Astrocyte (in vitro differentiated cells and primary cell): Measurements from ENCODE around the gene CABP1. TPM values are rescaled to one million over a fixed set of nuclear protein-coding genes. Genes with fewer than 3 reads are reported as not detected.

ENCODE experiments used
- DNase-seq: peaks from one replicate; pipeline ENCODE4 v3.0.0-alpha.2; 2010; ENCODE audit warnings: low read depth
- FAIRE-seq: peaks from 2 replicates; lab custom pipeline; 2011; peaks lifted over from hg19 to GRCh38; lab: Jason Lieb, UNC
- H2AFZ ChIP-seq: 2 replicates; pipeline ENCODE4 v1.6.0; 2012; ENCODE audit warnings: low read depth, low read length, inconsistent platforms
- H3K27ac ChIP-seq: 2 replicates; pipeline ENCODE4 v1.5.1; 2011; ENCODE audit warnings: low read depth, low read length, inconsistent platforms
- H3K27me3 ChIP-seq: 2 replicates; pipeline ENCODE4 v1.6.0; 2011; ENCODE audit warnings: low read length, inconsistent platforms; ENCODE audit not compliant: insufficient read depth
- H3K36me3 ChIP-seq: 2 replicates; pipeline ENCODE4 v1.5.1; 2011; ENCODE audit warnings: low read length, inconsistent platforms; ENCODE audit not compliant: insufficient read depth
- H3K4me1 ChIP-seq: 2 replicates; pipeline ENCODE4 v1.5.1; 2011; ENCODE audit warnings: low read length, inconsistent platforms; ENCODE audit not compliant: insufficient read depth
- H3K4me2 ChIP-seq: 2 replicates; pipeline ENCODE4 v1.6.0; 2012; ENCODE audit warnings: low read length, inconsistent platforms
- H3K4me3 ChIP-seq: 2 replicates; pipeline ENCODE4 v1.5.1; 2011; ENCODE audit warnings: low read depth, mild to moderate bottlenecking, low read length, inconsistent platforms; ENCODE audit not compliant: insufficient read depth
- H3K79me2 ChIP-seq: 2 replicates; pipeline ENCODE4 v1.6.0; 2012; ENCODE audit warnings: mild to moderate bottlenecking, low read length, inconsistent platforms; ENCODE audit not compliant: insufficient read depth
- H3K9ac ChIP-seq: 2 replicates; pipeline ENCODE4 v1.6.0; 2012; ENCODE audit warnings: mild to moderate bottlenecking, low read length, inconsistent platforms
- H3K9me3 ChIP-seq: 2 replicates; pipeline ENCODE4 v1.5.1; 2012; ENCODE audit warnings: low read depth, mild to moderate bottlenecking, low read length, inconsistent platforms; ENCODE audit not compliant: insufficient read depth
- H4K20me1 ChIP-seq: 2 replicates; pipeline ENCODE4 v1.6.0; 2012; ENCODE audit warnings: low read length, inconsistent platforms; ENCODE audit not compliant: insufficient read depth
- H3K27ac Mint-ChIP-seq: one replicate; pipeline ENCODE4 v1.8.0; 2021; ENCODE audit warnings: mild to moderate bottlenecking, mixed read lengths; ENCODE audit not compliant: unreplicated experiment
- H3K27me3 Mint-ChIP-seq: one replicate; pipeline ENCODE4 v1.8.0; 2021; ENCODE audit warnings: low read depth, mixed read lengths; ENCODE audit not compliant: unreplicated experiment
- H3K36me3 Mint-ChIP-seq: one replicate; pipeline ENCODE4 v1.8.0; 2021; ENCODE audit warnings: low read depth, mixed read lengths; ENCODE audit not compliant: unreplicated experiment
- H3K4me1 Mint-ChIP-seq: one replicate; pipeline ENCODE4 v1.8.0; 2021; ENCODE audit warnings: low read depth, mixed read lengths; ENCODE audit not compliant: unreplicated experiment
- H3K4me3 Mint-ChIP-seq: one replicate; pipeline ENCODE4 v1.8.0; 2021; ENCODE audit warnings: mild to moderate bottlenecking, moderate library complexity, mixed read lengths; ENCODE audit not compliant: unreplicated experiment
- H3K9me3 Mint-ChIP-seq: one replicate; pipeline ENCODE4 v1.8.0; 2021; ENCODE audit warnings: mild to moderate bottlenecking, mixed read lengths; ENCODE audit not compliant: unreplicated experiment
- EZH2 ChIP-seq: IDR thresholded peaks from 2 replicates; pipeline ENCODE4 v1.6.1; 2012; ENCODE audit warnings: mild to moderate bottlenecking, low read length, inconsistent platforms; ENCODE audit not compliant: insufficient read depth
- total RNA-seq: library from RNA; stranded (reverse); gene quantifications from 2 replicates; pipeline ENCODE4 v1.2.1, GENCODE V29; 2021
- TF ChIP-seq, protein P1 (sequence below): IDR thresholded peaks from 2 replicates; pipeline ENCODE4 v1.5.1; 2011; ENCODE audit warnings: low read depth, mild to moderate bottlenecking, inconsistent platforms, low read length, moderate library complexity; ENCODE audit not compliant: insufficient read depth

Gene CABP1
- total RNA-seq, 1 donor from 2014 or later, result 0.30 TPM

DNA sequence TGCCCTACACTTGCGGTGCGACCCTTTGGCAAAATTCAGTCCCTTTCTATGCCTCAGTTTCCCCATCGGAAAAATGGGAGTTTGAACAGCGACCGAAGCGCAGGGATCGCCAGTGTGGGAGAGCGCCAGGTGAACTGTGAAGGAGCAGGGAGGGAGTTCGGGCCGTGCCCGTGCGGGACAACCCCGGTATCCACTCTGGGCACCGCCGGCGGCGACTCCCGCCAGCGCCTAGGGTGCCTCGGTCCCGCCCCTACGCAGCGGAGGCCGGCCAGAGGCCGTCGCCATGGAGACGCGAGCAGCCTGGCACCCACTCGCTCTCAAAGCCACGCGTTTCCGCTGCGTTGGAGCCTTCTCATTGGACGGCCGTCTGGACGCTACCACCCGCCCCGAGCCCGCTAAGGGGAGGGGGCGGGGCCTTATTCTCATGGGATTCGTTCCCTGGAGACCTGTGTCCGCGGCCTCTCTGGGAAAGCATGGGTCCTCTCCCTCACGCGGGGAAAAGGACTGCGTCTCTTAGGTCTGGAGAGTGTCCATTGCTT is 45.8 kb downstream of the CABP1 start:
- no peak for FAIRE-seq

DNA sequence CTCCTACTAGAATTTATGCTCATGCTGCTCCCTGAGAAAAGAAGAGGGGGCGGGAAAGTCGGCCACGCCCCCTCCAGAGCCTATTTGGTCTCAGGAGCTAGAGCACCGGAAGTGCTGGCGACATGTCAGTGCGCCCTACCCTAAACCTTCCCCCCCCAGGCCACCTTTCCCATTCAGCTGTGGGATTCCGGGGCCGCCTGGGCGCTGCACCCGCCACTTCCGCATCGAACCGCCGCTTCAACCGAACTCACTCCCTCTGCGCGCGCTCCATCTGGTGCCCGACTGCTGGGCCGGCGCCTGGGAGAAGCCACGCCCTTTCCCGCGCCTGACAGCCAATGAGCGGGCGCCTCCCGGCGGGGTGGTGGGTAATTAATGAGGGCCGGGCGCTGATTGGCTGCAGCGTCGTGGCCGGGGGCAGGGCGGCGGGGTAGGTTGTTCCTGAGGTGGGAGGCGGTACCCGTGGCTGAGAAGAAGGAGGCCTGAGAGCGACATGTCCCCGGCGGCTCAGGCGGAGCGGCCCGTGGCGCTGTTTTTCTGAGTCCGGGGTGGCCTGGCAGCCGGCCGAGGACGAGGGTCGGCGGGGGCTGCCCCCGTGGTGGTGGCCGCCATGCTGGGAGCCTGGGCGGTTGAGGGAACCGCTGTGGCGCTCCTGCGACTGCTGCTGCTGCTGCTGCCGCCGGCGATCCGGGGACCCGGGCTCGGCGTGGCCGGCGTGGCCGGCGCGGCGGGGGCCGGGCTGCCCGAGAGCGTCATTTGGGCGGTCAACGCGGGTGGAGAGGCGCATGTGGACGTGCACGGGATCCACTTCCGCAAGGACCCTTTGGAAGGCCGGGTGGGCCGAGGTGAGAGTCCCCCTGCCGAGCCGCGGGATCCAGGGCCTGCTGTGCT is 46.5 kb downstream of the CABP1 start, which contains the start of gene MLEC:
MLEC (plus strand) TSS at position 460 of the 888 bp plus-strand sequence; CDS start at position 608, 148 bp downstream.
- Mint-ChIP-seq H3K9me3 (no peaks in the 10 kb centered on the region), H3K27ac (peak within 1 kb of the TSS; percentile 94), H3K4me3 (peak within 1 kb of the TSS; percentile 95), H3K4me1 (peaks cover 12% of the 10 kb centered on the region), H3K36me3 (no peaks in the 10 kb centered on the region), H3K27me3 (no peaks in the 10 kb centered on the region)
- H4K20me1 ChIP-seq, result peaks cover 44% of the 10 kb centered on the region
- H3K4me1 ChIP-seq, result peaks cover 13% of the 10 kb centered on the region
- H2AFZ ChIP-seq, result peak within 1 kb of the TSS; percentile 83
- peaks cover 49% of the 10 kb centered on the region for H3K79me2 ChIP-seq
- DNase-seq (peak; percentile 91), FAIRE-seq (no peak)
- H3K4me2 ChIP-seq, result peak within 1 kb of the TSS; percentile 92
- H3K9me3 ChIP-seq, result no peaks in the 10 kb centered on the region
- H3K27me3 ChIP-seq, result no peaks in the 10 kb centered on the region
- peak within 1 kb of the TSS; percentile 96 for H3K27ac ChIP-seq
- H3K9ac ChIP-seq, result peak within 1 kb of the TSS; percentile 88
- H3K36me3 ChIP-seq, result no peaks in the 10 kb centered on the region
- peak within 1 kb of the TSS; percentile 75 for H3K4me3 ChIP-seq
- no peak for TF ChIP-seq EZH2
- TF ChIP-seq, protein P1, sequence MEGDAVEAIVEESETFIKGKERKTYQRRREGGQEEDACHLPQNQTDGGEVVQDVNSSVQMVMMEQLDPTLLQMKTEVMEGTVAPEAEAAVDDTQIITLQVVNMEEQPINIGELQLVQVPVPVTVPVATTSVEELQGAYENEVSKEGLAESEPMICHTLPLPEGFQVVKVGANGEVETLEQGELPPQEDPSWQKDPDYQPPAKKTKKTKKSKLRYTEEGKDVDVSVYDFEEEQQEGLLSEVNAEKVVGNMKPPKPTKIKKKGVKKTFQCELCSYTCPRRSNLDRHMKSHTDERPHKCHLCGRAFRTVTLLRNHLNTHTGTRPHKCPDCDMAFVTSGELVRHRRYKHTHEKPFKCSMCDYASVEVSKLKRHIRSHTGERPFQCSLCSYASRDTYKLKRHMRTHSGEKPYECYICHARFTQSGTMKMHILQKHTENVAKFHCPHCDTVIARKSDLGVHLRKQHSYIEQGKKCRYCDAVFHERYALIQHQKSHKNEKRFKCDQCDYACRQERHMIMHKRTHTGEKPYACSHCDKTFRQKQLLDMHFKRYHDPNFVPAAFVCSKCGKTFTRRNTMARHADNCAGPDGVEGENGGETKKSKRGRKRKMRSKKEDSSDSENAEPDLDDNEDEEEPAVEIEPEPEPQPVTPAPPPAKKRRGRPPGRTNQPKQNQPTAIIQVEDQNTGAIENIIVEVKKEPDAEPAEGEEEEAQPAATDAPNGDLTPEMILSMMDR, result no peak

More for the DNA sequence above, 45.8 kb downstream of the CABP1 start:
- no peaks in the 10 kb centered on the region for H3K36me3 Mint-ChIP-seq
- peak overlapping the region; percentile 88 for H3K9ac ChIP-seq
- H3K27ac ChIP-seq, result peak overlapping the region; percentile 96
- peaks cover 13% of the 10 kb centered on the region for H3K4me1 ChIP-seq
- H3K9me3 ChIP-seq, result no peaks in the 10 kb centered on the region
- no peak for TF ChIP-seq EZH2
- TF ChIP-seq, protein P1, result no peak
- H3K27me3 Mint-ChIP-seq, result no peaks in the 10 kb centered on the region
- H3K4me3 ChIP-seq, result peak overlapping the region; percentile 75
- H3K27ac Mint-ChIP-seq, result peak overlapping the region; percentile 94
- no peaks in the 10 kb centered on the region for H3K9me3 Mint-ChIP-seq
- peaks cover 42% of the 10 kb centered on the region for H3K79me2 ChIP-seq
- peaks cover 37% of the 10 kb centered on the region for H4K20me1 ChIP-seq
- H3K4me1 Mint-ChIP-seq, result peaks cover 12% of the 10 kb centered on the region
- DNase-seq, result peak; percentile 91
- no peaks in the 10 kb centered on the region for H3K36me3 ChIP-seq
- peak overlapping the region; percentile 89 for H3K4me3 Mint-ChIP-seq
- peak overlapping the region; percentile 92 for H3K4me2 ChIP-seq
- H3K27me3 ChIP-seq, result no peaks in the 10 kb centered on the region
- H2AFZ ChIP-seq, result peak overlapping the region; percentile 83
